ENCODE data around the gene DOHH. TPM values are rescaled to one million over a fixed set of nuclear protein-coding genes. Genes with fewer than 3 reads are reported as not detected.

The DOHH gene
- total RNA-seq, 2 donors from 2014 or later = 4.1 to 5.2 TPM

DNA sequence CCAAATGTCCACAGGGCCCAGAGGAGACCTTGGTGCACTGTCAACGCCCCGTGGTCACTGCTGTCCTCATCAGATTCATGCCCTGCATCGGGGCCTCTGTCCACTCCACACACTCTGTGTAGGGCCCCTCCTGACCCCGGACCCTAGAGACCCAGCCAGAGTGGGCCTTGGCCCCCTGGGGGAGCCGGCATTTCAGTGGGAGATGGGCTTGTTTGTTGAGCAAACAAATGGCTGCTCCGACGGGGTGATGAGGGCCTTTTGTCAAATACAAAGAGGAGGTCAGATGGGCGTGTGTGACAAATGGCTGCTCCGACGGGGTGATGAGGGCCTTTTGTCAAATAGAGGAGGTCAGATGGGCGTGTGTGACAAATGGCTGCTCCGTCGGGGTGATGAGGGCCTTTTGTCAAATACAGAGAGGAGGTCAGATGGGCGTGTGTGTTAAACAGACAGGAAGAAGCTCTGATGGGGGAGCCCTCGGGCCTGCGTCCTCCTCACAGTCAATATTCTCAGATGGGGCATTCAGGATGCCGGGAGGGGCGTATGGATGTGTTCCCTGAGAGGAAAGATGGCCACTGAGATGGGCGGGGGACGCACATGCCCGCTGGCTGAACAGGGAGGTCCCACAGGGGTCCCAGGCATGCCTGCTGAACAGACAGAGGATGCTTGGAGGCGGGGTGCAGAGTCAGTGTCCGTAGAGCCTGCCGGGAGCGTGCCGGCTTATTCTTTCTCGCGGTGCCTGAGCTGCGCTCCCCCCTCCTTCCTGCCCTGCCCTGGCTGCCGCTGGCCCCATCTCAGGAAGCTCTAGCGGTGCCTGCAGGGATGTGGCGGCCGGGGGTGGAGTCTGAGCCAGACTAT, 56.4 kb downstream of the DOHH start:
- Mint-ChIP-seq H3K27me3 (no peaks in the 10 kb centered on the region), H3K27ac (no peak overlapping the region), H3K4me3 (no peak overlapping the region), H3K4me1 (peaks cover 4% of the 10 kb centered on the region), H3K36me3 (ENCODE audit: low read depth) (no peaks in the 10 kb centered on the region)
- ATAC-seq (no peak), DNase-seq (no peak)
- H3K9me3 ChIP-seq (ENCODE audit: control insufficient read depth, low read length, poor library complexity, severe bottlenecking) = no peaks in the 10 kb centered on the region

DNA sequence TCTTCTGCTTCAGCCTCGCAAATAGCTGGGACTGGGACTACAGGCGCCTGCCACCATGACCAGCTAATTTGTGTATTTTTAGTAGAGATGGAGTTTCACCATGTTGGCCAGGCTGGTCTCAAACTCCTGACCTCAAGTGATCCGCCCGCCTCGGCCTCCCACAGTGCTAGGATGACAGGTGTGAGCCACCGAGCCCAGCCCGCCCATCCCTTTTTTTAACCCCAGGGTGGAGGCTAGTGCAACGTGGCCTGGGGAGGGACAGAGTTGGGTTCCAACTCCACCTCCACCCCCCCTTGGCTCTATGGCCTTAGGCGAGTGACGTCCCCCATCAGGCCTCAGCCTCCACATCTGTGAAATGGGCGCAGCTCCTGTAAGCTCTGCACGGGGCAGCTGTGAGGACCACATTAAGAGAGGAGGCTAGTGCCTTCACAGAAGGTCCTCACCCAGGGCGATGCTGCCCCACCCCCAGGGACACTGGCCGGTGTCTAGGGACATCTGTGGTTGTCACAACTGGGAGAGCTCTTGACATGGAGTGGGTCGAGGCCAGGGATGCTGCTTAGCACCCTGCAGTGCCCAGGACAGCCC, 57.9 kb downstream of the DOHH start:
- H3K4me1 Mint-ChIP-seq = peaks cover 4% of the 10 kb centered on the region
- H3K27me3 Mint-ChIP-seq = no peaks in the 10 kb centered on the region
- no peak for DNase-seq
- no peak overlapping the region for H3K4me3 Mint-ChIP-seq
- no peak for ATAC-seq
- no peaks in the 10 kb centered on the region for H3K36me3 Mint-ChIP-seq (ENCODE audit: low read depth)
- no peak overlapping the region for H3K27ac Mint-ChIP-seq
- no peaks in the 10 kb centered on the region for H3K9me3 ChIP-seq (ENCODE audit: control insufficient read depth, low read length, poor library complexity, severe bottlenecking)

DNA sequence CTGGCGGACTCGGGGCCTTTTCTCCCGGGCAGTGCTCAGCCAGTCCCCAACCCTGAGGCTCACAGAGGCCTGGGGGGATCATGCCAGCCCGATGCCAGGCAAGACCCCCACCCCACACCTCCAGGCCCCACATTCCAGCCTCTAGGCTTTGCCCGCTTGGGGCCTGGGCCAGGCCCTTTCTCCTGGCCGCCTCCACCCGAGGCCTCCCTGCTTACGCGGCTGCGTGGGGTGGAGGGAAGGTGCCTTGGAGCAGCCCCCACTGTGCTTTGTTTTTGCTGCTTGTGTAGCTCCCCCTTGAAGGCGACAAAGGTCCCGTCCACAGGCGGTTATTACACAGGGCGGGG, 58.5 kb downstream of the DOHH start:
- Mint-ChIP-seq H3K4me3 (no peak overlapping the region), H3K27me3 (no peaks in the 10 kb centered on the region), H3K27ac (no peak overlapping the region), H3K36me3 (ENCODE audit: low read depth) (no peaks in the 10 kb centered on the region), H3K4me1 (peaks cover 4% of the 10 kb centered on the region)
- ATAC-seq = no peak
- DNase-seq = no peak
- H3K9me3 ChIP-seq (ENCODE audit: control insufficient read depth, low read length, poor library complexity, severe bottlenecking) = no peaks in the 10 kb centered on the region

DNA sequence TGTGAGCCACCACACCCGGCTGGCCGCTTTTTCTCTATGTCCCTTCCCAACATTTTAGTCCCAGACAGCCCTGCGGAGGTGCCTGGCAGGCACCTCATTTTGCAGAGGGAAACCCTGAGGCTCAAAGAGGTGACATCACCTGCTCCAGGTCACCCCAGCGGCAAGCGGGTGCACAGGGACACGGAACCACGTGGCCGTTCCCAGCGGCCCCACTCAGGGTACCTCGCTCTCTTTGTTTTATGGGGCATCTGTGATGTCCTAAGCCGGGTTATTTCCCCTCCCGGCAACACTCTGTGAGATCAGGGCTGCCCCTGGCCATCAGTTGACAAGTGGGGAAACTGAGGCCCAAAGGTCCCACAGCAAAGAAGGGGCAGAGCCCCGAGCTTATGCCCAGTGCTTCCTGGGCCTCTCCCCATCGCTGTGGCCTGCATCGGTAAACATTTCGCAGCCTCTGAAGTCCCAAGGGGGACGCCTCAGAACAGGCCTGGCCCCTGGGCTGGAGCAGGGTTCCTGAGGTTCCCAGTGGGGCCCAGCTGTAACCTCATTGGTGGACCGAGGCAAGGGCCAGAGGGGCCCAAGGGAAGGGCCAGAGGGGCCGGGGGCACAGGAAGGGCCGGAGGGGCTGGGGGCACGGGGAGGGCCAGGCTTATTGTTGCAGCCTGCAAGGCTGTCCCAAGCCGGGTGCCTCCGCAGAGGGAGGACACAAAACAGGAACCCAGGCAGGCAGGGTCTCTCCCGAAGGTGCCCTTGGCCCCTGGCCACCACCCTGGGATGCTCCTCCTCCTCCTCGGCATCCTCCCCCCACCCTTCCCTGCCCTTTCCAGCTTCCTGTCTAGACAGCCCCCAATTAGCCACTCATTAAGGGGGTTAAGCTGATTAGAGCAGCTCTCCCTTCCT, 59.1 kb downstream of the DOHH start:
- no peaks in the 10 kb centered on the region for H3K27me3 Mint-ChIP-seq
- no peaks in the 10 kb centered on the region for H3K36me3 Mint-ChIP-seq (ENCODE audit: low read depth)
- ATAC-seq = no peak
- H3K4me1 Mint-ChIP-seq = peaks cover 4% of the 10 kb centered on the region
- no peak overlapping the region for H3K4me3 Mint-ChIP-seq
- no peak for DNase-seq
- no peak overlapping the region for H3K27ac Mint-ChIP-seq
- H3K9me3 ChIP-seq (ENCODE audit: control insufficient read depth, low read length, poor library complexity, severe bottlenecking) = no peaks in the 10 kb centered on the region

Other genes with a start within 250 kb of the DOHH start
- gene NFIC, start 134.1 kb downstream of the DOHH start, total RNA-seq = 10 to 100 TPM; 29.0 to 29.3 TPM
- gene SMIM24, start 20.1 kb downstream of the DOHH start, total RNA-seq = not detected
- not detected for gene SMIM44, start 17.2 kb downstream of the DOHH start, total RNA-seq
- 10 to 100 TPM; 95.0 to 96.6 TPM for gene FZR1, start 5.6 kb upstream of the DOHH start, total RNA-seq
- 1 to 10 TPM; 5.0 to 8.4 TPM for gene TEKTIP1, start 38.5 kb upstream of the DOHH start, total RNA-seq
- gene MFSD12, start 56.9 kb upstream of the DOHH start, total RNA-seq = 10 to 100 TPM; 58.1 to 62.0 TPM
- 10 to 100 TPM; 34.0 to 36.7 TPM for gene HMG20B, start 72.3 kb upstream of the DOHH start, total RNA-seq
- 1 to 10 TPM in 1 of 2 donors, under 1 TPM in 1; 0.42 to 3.3 TPM for gene GIPC3, start 84.8 kb upstream of the DOHH start, total RNA-seq
- 10 to 100 TPM in 1 of 2 donors, 1 to 10 TPM in 1; 1.0 to 10.4 TPM for gene TBXA2R, start 106.2 kb upstream of the DOHH start, total RNA-seq
- 10 to 100 TPM; 32.8 to 34.4 TPM for gene CACTIN, start 126.1 kb upstream of the DOHH start, total RNA-seq
- 10 to 100 TPM; 21.7 to 23.7 TPM for gene PIP5K1C, start 199.8 kb upstream of the DOHH start, total RNA-seq
- 10 to 100 TPM; 13.4 to 14.2 TPM for gene TJP3, start 207.7 kb upstream of the DOHH start, total RNA-seq